GM12878 (cell line): Measurements from ENCODE around the gene GABRB2. TPM values are rescaled to one million over a fixed set of nuclear protein-coding genes. Genes with fewer than 3 reads are reported as not detected.

Source experiments
- ATAC-seq: fragments of 200-7000 bp; cut with Tn5 transposase; 3 replicates; pipeline ENCODE4 v1.9.1; 2020; ENCODE audit warnings: mild to moderate bottlenecking, moderate library complexity
- BruUV-seq: library from RNA; stranded (reverse); fragments of 400-500 nt; replicated peaks from 2 replicates; lab custom pipeline; 2021; lab: Mats Ljungman, UMichigan
- CTCF ChIA-PET: fragments of 300-600 bp; sonication (Branson Sonifier 250); formaldehyde crosslinking; extraction: SDS; loops from one replicate; lab custom pipeline; 2021; ENCODE audit warnings: inconsistent platforms; lab: Yijun Ruan, JAX
- POLR2A ChIA-PET: fragments of 350-600 bp; formaldehyde crosslinking; extraction: SDS; loops from one replicate; lab custom pipeline; 2021; ENCODE audit warnings: inconsistent platforms; lab: Charles Lee
- RAD21 ChIA-PET: fragments of 300-600 bp; sonication (Branson Sonifier 250); formaldehyde crosslinking; loops from one replicate; lab custom pipeline; 2023; ENCODE audit warnings: antibody characterized with exemption; ENCODE audit not compliant: unreplicated experiment; lab: Charles Lee
- SMC1A ChIA-PET: fragments of 300-600 bp; sonication (Branson Sonifier 250); formaldehyde crosslinking; loops from one replicate; lab custom pipeline; 2023; ENCODE audit not compliant: unreplicated experiment, uncharacterized antibody; lab: Charles Lee
- DNase-seq: peaks from one replicate; pipeline ENCODE4 v3.0.0-alpha.2; 2011; ENCODE audit warnings: low read depth, low spot score
- FAIRE-seq: peaks from 3 replicates; lab custom pipeline; 2011; peaks lifted over from hg19 to GRCh38; lab: Jason Lieb, UNC
- H2AFZ ChIP-seq: 2 replicates; pipeline ENCODE4 v1.6.0; 2011; ENCODE audit warnings: low read depth, low read length, control low read depth; ENCODE audit not compliant: control insufficient read depth
- H3K27ac ChIP-seq: 2 replicates; pipeline ENCODE4 v1.5.1; 2011; ENCODE audit warnings: control low read depth; ENCODE audit not compliant: control insufficient read depth, insufficient read depth
- H3K27me3 ChIP-seq, 2 experiments: replicated peaks in 1 of 2; 2 replicates each; pipeline versions ENCODE4 v1.6.0 to v1.6.1; 2011; ENCODE audit warnings: low read length in 1 of 2; ENCODE audit not compliant: control insufficient read depth in 2 of 2, insufficient read depth in 2 of 2
- H3K36me3 ChIP-seq, 2 experiments: 2 replicates each; pipeline ENCODE4 v1.5.1; 2011; ENCODE audit warnings: low read length in 1 of 2; ENCODE audit not compliant: control insufficient read depth in 2 of 2, insufficient read depth in 2 of 2
- H3K4me1 ChIP-seq: 2 replicates; pipeline ENCODE4 v1.6.1; 2011; ENCODE audit warnings: mild to moderate bottlenecking, low read length, moderate library complexity, mixed read lengths; ENCODE audit not compliant: control insufficient read depth, insufficient read depth
- H3K4me2 ChIP-seq: 2 replicates; pipeline ENCODE4 v1.6.0; 2011; ENCODE audit warnings: control low read depth; ENCODE audit not compliant: control insufficient read depth, insufficient read depth
- H3K4me3 ChIP-seq: fragments of 200-600 bp; sonication (generic); 2 replicates; pipeline ENCODE4 v1.5.1; 2016
- H3K79me2 ChIP-seq: 2 replicates; pipeline ENCODE4 v1.6.0; 2011; ENCODE audit warnings: low read length; ENCODE audit not compliant: control insufficient read depth, insufficient read depth
- H3K9ac ChIP-seq: 2 replicates; pipeline ENCODE4 v1.8.0; 2011; ENCODE audit warnings: low read length, control low read depth, mixed read lengths; ENCODE audit not compliant: control insufficient read depth, insufficient read depth
- H3K9me3 ChIP-seq: replicated peaks from 3 replicates; pipeline ENCODE4 v1.5.1; 2011; ENCODE audit warnings: mild to moderate bottlenecking, low read length; ENCODE audit not compliant: control insufficient read depth, insufficient read depth
- H4K20me1 ChIP-seq: 2 replicates; pipeline ENCODE4 v1.6.0; 2011; ENCODE audit not compliant: control insufficient read depth, insufficient read depth
- E2F4 ChIP-seq: IDR thresholded peaks from 2 replicates; pipeline ENCODE4 v1.6.1; 2012; ENCODE audit warnings: low read depth, low read length, improper control_type of control experiment
- E4F1 ChIP-seq: fragments of 450-650 bp; IDR thresholded peaks from 2 replicates; pipeline ENCODE4 v1.6.1; 2018; ENCODE audit warnings: borderline replicate concordance, mild to moderate bottlenecking; ENCODE audit not compliant: partially characterized antibody
- GATAD2B ChIP-seq: fragments of 450-650 bp; conservative IDR thresholded peaks from 2 replicates; pipeline ENCODE4 v1.6.1; 2017; ENCODE audit warnings: low read depth, mild to moderate bottlenecking, moderate library complexity
- HDAC2 ChIP-seq: fragments of 200-600 bp; sonication (generic); IDR thresholded peaks from 2 replicates; pipeline ENCODE4 v1.6.1; 2017
- IRF5 ChIP-seq: fragments of 450-650 bp; IDR thresholded peaks from 2 replicates; pipeline ENCODE4 v1.6.1; 2017; ENCODE audit warnings: borderline replicate concordance
- MEF2B ChIP-seq: fragments of 450-650 bp; IDR thresholded peaks from 2 replicates; pipeline ENCODE4 v1.6.1; 2018; ENCODE audit warnings: mild to moderate bottlenecking, moderate library complexity; ENCODE audit not compliant: partially characterized antibody, poor library complexity, severe bottlenecking
- MTA3 ChIP-seq: IDR thresholded peaks from 2 replicates; pipeline ENCODE4 v1.6.1; 2012; ENCODE audit warnings: low read length, inconsistent platforms, borderline replicate concordance
- NR2F1 ChIP-seq: fragments of 450-650 bp; conservative IDR thresholded peaks from 2 replicates; pipeline ENCODE4 v1.6.1; 2017; ENCODE audit warnings: mild to moderate bottlenecking
- PAX8 ChIP-seq: fragments of 450-650 bp; IDR thresholded peaks from 2 replicates; pipeline ENCODE4 v1.6.1; 2017; ENCODE audit warnings: mild to moderate bottlenecking, moderate library complexity
- POLR2A ChIP-seq: IDR thresholded peaks from 2 replicates; pipeline ENCODE4 v1.6.1; 2011; ENCODE audit warnings: low read depth, mild to moderate bottlenecking, low read length
- PRDM15 ChIP-seq: fragments of 450-650 bp; formaldehyde crosslinking; IDR thresholded peaks from 2 replicates; pipeline ENCODE4 v1.4.0; 2020; ENCODE audit warnings: mild to moderate bottlenecking, moderate library complexity
- RCOR1 ChIP-seq: conservative IDR thresholded peaks from 2 replicates; pipeline ENCODE4 v1.6.1; 2012; ENCODE audit warnings: low read depth, low read length, improper control_type of control experiment
- SIN3A ChIP-seq: IDR thresholded peaks from 2 replicates; pipeline ENCODE4 v1.6.1; 2012; ENCODE audit warnings: low read depth, low read length, improper control_type of control experiment
- STAT3 ChIP-seq: IDR thresholded peaks from 2 replicates; pipeline ENCODE4 v1.6.1; 2011; ENCODE audit warnings: low read depth, low read length, improper control_type of control experiment
- WRNIP1 ChIP-seq: IDR thresholded peaks from 2 replicates; pipeline ENCODE4 v1.6.1; 2011; ENCODE audit warnings: low read depth, low read length, improper control_type of control experiment, borderline replicate concordance
- ZNF207 ChIP-seq: fragments of 450-650 bp; IDR thresholded peaks from 2 replicates; pipeline ENCODE4 v1.6.1; 2014; ENCODE audit warnings: antibody characterized with exemption, mild to moderate bottlenecking, borderline replicate concordance
- WGBS: methylation state at CpG from one replicate; pipeline ENCODE4 v1.1.6; 2016; ENCODE audit warnings: low lambda C conversion rate; ENCODE audit not compliant: insufficient replicate concordance, insufficient coverage; ENCODE audit errors: missing lambda C conversion rate; 5-methylcytosine and 5-hydroxymethylcytosine counted together
- in situ Hi-C: fragments of 300-500 bp; cut with MboI; formaldehyde crosslinking; loops from 9 replicates; pipeline ENCODE4 v1.14.3; 2018; ENCODE audit warnings: mixed read lengths
- intact Hi-C: fragments of 100-400 bp; cut with micrococcal nuclease; formaldehyde crosslinking; loops from one replicate; pipeline ENCODE4 v1.14.2; 2022; ENCODE audit not compliant: unreplicated experiment
- polyA plus RNA-seq, 11 experiments: library from polyadenylated mRNA; depleted of rRNA in 4 of 11; unstranded in 6 of 11; stranded (reverse) in 5 of 11; fragments of >200 nt; fragmentation: Nextera tagmentation in 4 of 11; fragmentation: Illumina TruSeq in 1 of 11; extraction: Ambion mirVana in 4 of 11; extraction: Trizol in 1 of 11; gene quantifications; 1 replicate in 1 of 11; 2 replicates in 10 of 11; pipeline versions ENCODE4 v1.2.1 to v1.2.3, GENCODE V29; 2011 to 2016; ENCODE audit warnings: inconsistent platforms in 2 of 11, missing spikeins in 2 of 11, low read depth in 1 of 11
- total RNA-seq, 4 experiments: library from RNA; depleted of rRNA in 3 of 4; stranded (reverse); fragments of >200 nt in 3 of 4; fragmentation: Illumina TruSeq in 1 of 4; extraction: Trizol in 1 of 4; gene quantifications; 2 replicates each; pipeline versions ENCODE4 v1.2.1 to v1.2.3, GENCODE V29; 2013 to 2021

GABRB2 gene
- total and polyA plus RNA-seq, 10 of the 15 experiments (the other 5 are each of a cell fraction or from before 2014, with no cell fraction given): 0.12 to 0.85 (median 0.43) TPM

- no peak for TF ChIP-seq PRDM15 (CRISPR knock-in tag)
- TF ChIP-seq MEF2B: no peak
These were observed 39.3 kb upstream of the GABRB2 start (continued) for GRCh38 chr5:161585798-161586197.

GRCh38 chr5:161580621-161581020 is 34.1 kb upstream of the GABRB2 start:
- SMC1A ChIA-PET: interaction anchor here (1.9 kb wide), 1 partner anchor 9 kb away, joined by 8 read pairs; no protein-coding TSS in a partner anchor
- CTCF ChIA-PET: interaction anchor here (1.4 kb wide), 1 partner anchor 14 kb away, joined by 3 read pairs; no protein-coding TSS in a partner anchor
- BruUV-seq: no TSS peak
- H3K79me2 ChIP-seq: no peaks in the 10 kb centered on the region
- in situ Hi-C loops (no loop called here), intact Hi-C loops (no loop called here)
- H3K9ac ChIP-seq: no peak overlapping the region
- WGBS: 60% methylated on average over 5 of the region's 5 CpGs
- no peaks in the 10 kb centered on the region for H4K20me1 ChIP-seq
- POLR2A ChIA-PET: no interaction called here
- FAIRE-seq: no peak
- no peaks in the 10 kb centered on the region for H3K36me3 ChIP-seq
- no peak overlapping the region for H3K4me3 ChIP-seq
- no peak overlapping the region for H3K27ac ChIP-seq
- H2AFZ ChIP-seq: no peak overlapping the region
- RAD21 ChIA-PET: no interaction called here
- ATAC-seq: no peak
- no peaks in the 10 kb centered on the region for H3K27me3 ChIP-seq
- H3K9me3 ChIP-seq: no peaks in the 10 kb centered on the region; the same call in 2 of the 3 replicates
- no peaks in the 10 kb centered on the region for H3K4me1 ChIP-seq
- H3K4me2 ChIP-seq: no peak overlapping the region
- DNase-seq: no peak
- TF ChIP-seq SIN3A: no peak
- TF ChIP-seq NR2F1: no peak
- no peak for TF ChIP-seq E2F4
- TF ChIP-seq POLR2A: no peak
- no peak for TF ChIP-seq GATAD2B
- no peak for TF ChIP-seq IRF5
- no peak for TF ChIP-seq WRNIP1
- TF ChIP-seq RCOR1: no peak
- TF ChIP-seq MEF2B: no peak
- TF ChIP-seq E4F1: no peak
- TF ChIP-seq STAT3: no peak
- no peak for TF ChIP-seq ZNF207
- TF ChIP-seq MTA3: no peak
- TF ChIP-seq PAX8: no peak
- TF ChIP-seq HDAC2: no peak
